GM18951 (cell line): Measurements from ENCODE around the gene CACNG7.

Experiments
- POLR2A ChIP-seq: IDR thresholded peaks from 4 replicates; pipeline ENCODE4 v1.6.1; 2011; ENCODE audit warnings: mild to moderate bottlenecking; ENCODE audit not compliant: insufficient read length, insufficient read depth; ENCODE audit errors: extremely low read depth
- in situ Hi-C: fragments of 300-500 bp; cut with MboI; formaldehyde crosslinking; loops from one replicate; pipeline ENCODE4 v1.12.0; 2022; ENCODE audit warnings: low sequenced_read_pairs, mixed read lengths, inconsistent platforms; ENCODE audit not compliant: unreplicated experiment

The CACNG7 gene

GRCh38 chr19:53873773-53874605 is 35.1 kb upstream of the CACNG7 start:
- no peak for TF ChIP-seq POLR2A

GRCh38 chr19:53874606-53874990 is 34.5 kb upstream of the CACNG7 start:
- TF ChIP-seq POLR2A = no peak
- in situ Hi-C loops = no loop called here

More at GRCh38 chr19:53873773-53874605, 35.1 kb upstream of the CACNG7 start:
- in situ Hi-C loops = no loop called here

- in situ Hi-C loops = no loop called here
Measured at GRCh38 chr19:53875602-53876325, 33.3 kb upstream of the CACNG7 start.

GRCh38 chr19:53876651-53877224 is 32.3 kb upstream of the CACNG7 start:
- TF ChIP-seq POLR2A = no peak
- in situ Hi-C loops = no loop called here

More at GRCh38 chr19:53875602-53876325, 33.3 kb upstream of the CACNG7 start:
- no peak for TF ChIP-seq POLR2A

- in situ Hi-C loops = no loop called here
- no peak for TF ChIP-seq POLR2A
Measured at GRCh38 chr19:53877361-53877766, 31.7 kb upstream of the CACNG7 start.

GRCh38 chr19:53878776-53879139 is 30.3 kb upstream of the CACNG7 start:
- no peak for TF ChIP-seq POLR2A
- in situ Hi-C loops = no loop called here

- TF ChIP-seq POLR2A = no peak
- in situ Hi-C loops = no loop called here
Measured at GRCh38 chr19:53879140-53880081, 29.7 kb upstream of the CACNG7 start.

- in situ Hi-C loops = no loop called here
- TF ChIP-seq POLR2A = no peak
Measured at GRCh38 chr19:53880711-53881481, 28.2 kb upstream of the CACNG7 start.

- in situ Hi-C loops = no loop called here
- TF ChIP-seq POLR2A = no peak
Measured at GRCh38 chr19:53881482-53882390, 27.3 kb upstream of the CACNG7 start, which contains the start of gene PRKCG. TSS of gene PRKCG (plus strand) at chr19:53882197. CDS start at chr19:53882495, 298 bp downstream.

GRCh38 chr19:53882391-53883050 is 26.6 kb upstream of the CACNG7 start:
- in situ Hi-C loops = no loop called here
- TF ChIP-seq POLR2A = no peak
